Esophagus (tissue), 2 donors: ENCODE measurements around the gene ERVW-1. TPM values are rescaled to one million over a fixed set of nuclear protein-coding genes. Genes with fewer than 3 reads are reported as not detected.
"Not testable (repeated sequence)": the region's sequence is repeated elsewhere in the genome, so short reads cannot be mapped to it uniquely, and the experiment has no call there.

ENCODE experiments used
- H3K27ac ChIP-seq, 2 donors: one replicate each; pipeline ENCODE4 v1.5.1; 2013; ENCODE audit warnings: low read depth in 2 of 2, mild to moderate bottlenecking in 2 of 2, inconsistent platforms in 1 of 2, low read length in 1 of 2, moderate library complexity in 1 of 2
- H3K27me3 ChIP-seq, 2 donors: one replicate each; pipeline ENCODE4 v1.6.1; 2013; ENCODE audit warnings: low read length in 2 of 2, control low read depth in 1 of 2, mild to moderate bottlenecking in 1 of 2; ENCODE audit not compliant: insufficient read depth in 2 of 2, control insufficient read depth in 1 of 2
- H3K36me3 ChIP-seq, 2 donors: one replicate each; pipeline ENCODE4 v1.6.1; 2013; ENCODE audit warnings: low read length in 1 of 2; ENCODE audit not compliant: control insufficient read depth in 2 of 2, insufficient read depth in 2 of 2
- H3K4me1 ChIP-seq, 2 donors: one replicate each; pipeline ENCODE4 v1.6.1; 2013; ENCODE audit warnings: low read length in 1 of 2; ENCODE audit not compliant: control insufficient read depth in 2 of 2, insufficient read depth in 2 of 2
- H3K4me3 ChIP-seq, 2 donors: one replicate each; pipeline ENCODE4 v1.5.1; 2013; ENCODE audit warnings: low read length in 2 of 2, mild to moderate bottlenecking in 2 of 2, low read depth in 1 of 2, moderate library complexity in 1 of 2
- H3K9me3 ChIP-seq, 2 donors: one replicate each; pipeline ENCODE4 v1.6.1; 2013; ENCODE audit warnings: mild to moderate bottlenecking in 2 of 2, low read depth in 1 of 2, low read length in 1 of 2, moderate library complexity in 1 of 2; ENCODE audit not compliant: control insufficient read depth in 2 of 2, insufficient read depth in 1 of 2
- whole genome bisulfite sequencing, 2 donors: extraction: QIAGEN DNeasy Blood & Tissue Kit; methylation state at CpG; one replicate each; pipeline ENCODE4 v1.1.7; 2013; 5-methylcytosine and 5-hydroxymethylcytosine counted together
- polyA plus RNA-seq, 2 donors: library from polyadenylated mRNA; stranded (reverse); fragments of 200-250 nt; gene quantifications; one replicate each; pipeline ENCODE4 v1.2.3, GENCODE V29; 2013
- donor health status: healthy with polysubstance abuse.
- donor health status: Bipolar disorder and iron deficiency.

ERVW-1 gene
- not detected for polyA plus RNA-seq

- not testable (repeated sequence) for H3K9me3 ChIP-seq, H3K4me3 ChIP-seq, H3K27me3 ChIP-seq, H3K4me1 ChIP-seq, H3K36me3 ChIP-seq, H3K27ac ChIP-seq
- WGBS, 2 donors = 93 to 96% methylated on average over 11 of the region's 11 CpGs
These were observed at the start of gene ERVW-1 for GRCh38 chr7:92477681-92478080. ERVW-1 (minus strand) TSS chr7:92477946; CDS start chr7:92470381, 7,565 bp downstream.

- Histone ChIP-seq H3K9me3 (no peaks in the 10 kb centered on the region), H3K4me3 (no peak overlapping the region), H3K27me3 (no peaks in the 10 kb centered on the region), H3K4me1 (no peaks in the 10 kb centered on the region), H3K36me3 (peaks cover 0 to 3% of the 10 kb centered on the region in 2 donors), H3K27ac (no peak overlapping the region)
- WGBS, 2 donors = 83 to 88% methylated on average over 2 of the region's 2 CpGs
These were observed 45.4 kb upstream of the ERVW-1 start for GRCh38 chr7:92523110-92523509.

DNA sequence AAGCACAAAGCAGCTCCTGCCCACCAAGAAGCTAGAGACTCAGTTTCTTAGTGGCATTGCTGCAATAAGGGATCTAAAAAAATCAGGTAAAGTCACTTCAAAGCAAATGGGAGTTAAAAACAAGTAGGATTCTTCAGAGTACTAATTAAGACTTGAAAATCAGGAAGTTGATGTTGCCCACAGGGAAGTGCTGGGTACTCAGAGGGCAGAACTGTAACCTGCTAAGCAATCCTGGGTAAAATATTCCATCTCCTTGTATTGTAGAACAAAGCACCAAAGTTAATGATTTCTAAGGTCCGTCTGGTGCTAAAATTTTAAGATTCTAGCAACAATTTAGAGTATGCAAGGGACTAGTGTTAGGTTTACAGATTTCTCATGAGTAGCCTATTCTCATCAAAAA is 42.3 kb upstream of the ERVW-1 start:
- H3K9me3 ChIP-seq = no peaks in the 10 kb centered on the region
- no peak overlapping the region for H3K27ac ChIP-seq
- no peaks in the 10 kb centered on the region for H3K27me3 ChIP-seq
- H3K4me1 ChIP-seq = no peaks in the 10 kb centered on the region
- peaks cover 0 to 8% of the 10 kb centered on the region in 2 donors for H3K36me3 ChIP-seq
- WGBS, 2 donors = 92 to 93% methylated on average over 1 of the region's 1 CpG
- no peak overlapping the region for H3K4me3 ChIP-seq

DNA sequence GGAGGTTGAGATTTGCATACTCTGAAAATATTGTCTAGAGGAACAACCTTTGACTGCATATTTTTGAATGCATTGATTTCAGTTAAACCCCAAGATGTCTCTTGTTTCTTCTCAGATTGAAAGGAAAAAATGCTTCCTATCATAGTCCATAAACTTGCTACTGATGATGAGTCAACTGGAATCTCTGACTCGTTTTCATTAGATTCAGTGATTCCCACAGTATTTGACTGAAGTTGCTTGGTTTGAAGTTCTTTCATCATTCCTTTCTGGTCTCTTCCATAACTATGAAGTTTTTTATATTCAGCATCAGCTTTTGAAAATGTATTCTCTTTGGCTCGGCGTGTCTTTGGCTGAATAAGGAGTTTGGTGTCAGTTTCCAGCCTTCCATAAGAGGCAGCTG is 39.9 kb upstream of the ERVW-1 start:
- no peak overlapping the region for H3K27ac ChIP-seq
- H3K4me1 ChIP-seq = no peaks in the 10 kb centered on the region
- WGBS, 2 donors = 82 to 89% methylated on average over 3 of the region's 3 CpGs
- H3K27me3 ChIP-seq = no peaks in the 10 kb centered on the region
- H3K9me3 ChIP-seq = no peaks in the 10 kb centered on the region
- peaks cover 0 to 8% of the 10 kb centered on the region in 2 donors for H3K36me3 ChIP-seq
- no peak overlapping the region for H3K4me3 ChIP-seq

DNA sequence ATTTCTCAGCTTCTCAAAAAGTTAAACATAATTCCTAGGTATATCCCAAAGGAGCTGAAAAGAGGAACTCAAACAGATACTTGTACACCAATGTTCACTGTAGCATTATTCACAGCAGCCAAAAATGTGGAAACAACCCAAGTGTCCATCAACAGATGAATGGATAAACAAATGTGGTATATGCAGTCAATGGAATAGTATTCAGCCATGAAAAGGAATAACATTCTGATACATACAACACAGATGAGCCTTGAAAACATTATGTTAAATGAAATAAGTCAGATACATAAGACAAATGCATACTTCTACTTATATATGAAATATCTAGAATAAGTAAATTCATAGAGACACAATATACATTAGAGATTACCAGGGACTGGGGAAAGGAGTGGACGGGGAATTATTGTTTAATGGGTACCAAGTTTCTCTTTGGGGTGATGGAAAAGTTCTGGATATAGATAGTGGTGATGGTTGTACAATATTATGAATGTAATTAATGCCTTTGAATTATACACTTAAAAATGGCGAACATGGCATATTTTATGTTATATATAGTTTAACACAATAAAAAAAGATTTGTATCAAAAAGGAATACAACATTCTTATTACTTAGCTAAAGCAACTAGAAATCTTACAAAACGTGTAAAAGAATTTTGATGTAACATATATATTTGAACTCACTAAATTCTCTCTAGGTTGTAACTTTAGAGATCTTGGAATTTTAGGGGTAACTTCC is 35.6 kb upstream of the ERVW-1 start:
- H3K27me3 ChIP-seq = no peaks in the 10 kb centered on the region
- H3K27ac ChIP-seq = no peak overlapping the region
- H3K36me3 ChIP-seq = peaks cover 0 to 5% of the 10 kb centered on the region in 2 donors
- 60 to 63% methylated on average over 3 of the region's 3 CpGs for WGBS, 2 donors
- no peak overlapping the region for H3K4me3 ChIP-seq
- no peaks in the 10 kb centered on the region for H3K9me3 ChIP-seq
- no peaks in the 10 kb centered on the region for H3K4me1 ChIP-seq

GRCh38 chr7:92508946-92509345 is 31.2 kb upstream of the ERVW-1 start:
- H3K27ac ChIP-seq = no peak overlapping the region
- H3K4me3 ChIP-seq = no peak overlapping the region
- H3K4me1 ChIP-seq = no peaks in the 10 kb centered on the region
- H3K36me3 ChIP-seq = no peaks in the 10 kb centered on the region
- WGBS, 2 donors = 95 to 96% methylated on average over 5 of the region's 5 CpGs
- H3K9me3 ChIP-seq = no peaks in the 10 kb centered on the region
- H3K27me3 ChIP-seq = no peaks in the 10 kb centered on the region

GRCh38 chr7:92506363-92506762 is 28.6 kb upstream of the ERVW-1 start:
- no peaks in the 10 kb centered on the region for H3K27me3 ChIP-seq
- no peaks in the 10 kb centered on the region for H3K4me1 ChIP-seq
- H3K36me3 ChIP-seq = no peaks in the 10 kb centered on the region
- H3K27ac ChIP-seq = no peak overlapping the region
- H3K4me3 ChIP-seq = no peak overlapping the region
- H3K9me3 ChIP-seq = no peaks in the 10 kb centered on the region
- WGBS, 2 donors = 89 to 91% methylated on average over 2 of the region's 2 CpGs

DNA sequence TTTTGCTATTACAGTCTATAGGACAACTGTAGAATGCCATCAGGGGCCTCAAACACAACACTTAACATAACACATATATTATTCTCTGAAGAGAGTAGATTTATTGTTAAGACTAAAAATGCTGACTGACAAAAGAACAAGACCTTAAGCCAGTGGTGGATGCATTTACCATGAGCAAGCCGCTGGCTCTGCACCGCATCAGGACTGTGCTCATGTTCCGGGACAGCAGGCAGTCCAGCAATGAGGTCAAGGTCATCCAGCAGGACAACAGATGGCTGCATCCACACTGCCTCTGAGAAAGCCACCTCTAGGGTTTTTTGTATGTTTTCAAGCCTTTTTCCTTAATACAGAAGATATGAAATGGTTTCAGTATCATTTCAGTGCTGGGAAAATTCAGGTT is 26.8 kb upstream of the ERVW-1 start:
- 88 to 93% methylated on average over 3 of the region's 3 CpGs for WGBS, 2 donors
- Histone ChIP-seq H3K4me1 (no peaks in the 10 kb centered on the region), H3K36me3 (no peaks in the 10 kb centered on the region)

GRCh38 chr7:92503767-92504166 is 26.0 kb upstream of the ERVW-1 start:
- H3K4me3 ChIP-seq = no peak overlapping the region
- H3K4me1 ChIP-seq = no peaks in the 10 kb centered on the region
- H3K27ac ChIP-seq = no peak overlapping the region
- no peaks in the 10 kb centered on the region for H3K36me3 ChIP-seq
- 85 to 93% methylated on average over 2 of the region's 2 CpGs for WGBS, 2 donors
- no peaks in the 10 kb centered on the region for H3K27me3 ChIP-seq
- no peaks in the 10 kb centered on the region for H3K9me3 ChIP-seq

More for the DNA sequence above, 26.8 kb upstream of the ERVW-1 start:
- H3K27ac ChIP-seq = no peak overlapping the region
- no peak overlapping the region for H3K4me3 ChIP-seq
- H3K9me3 ChIP-seq = no peaks in the 10 kb centered on the region
- no peaks in the 10 kb centered on the region for H3K27me3 ChIP-seq

- 88 to 91% methylated on average over 2 of the region's 2 CpGs for WGBS, 2 donors
- H3K27me3 ChIP-seq = no peaks in the 10 kb centered on the region
- H3K4me3 ChIP-seq = no peak overlapping the region
- H3K9me3 ChIP-seq = no peaks in the 10 kb centered on the region
- no peaks in the 10 kb centered on the region for H3K36me3 ChIP-seq
- no peaks in the 10 kb centered on the region for H3K4me1 ChIP-seq
- no peak overlapping the region for H3K27ac ChIP-seq
These were observed 20.8 kb upstream of the ERVW-1 start for GRCh38 chr7:92498557-92498956.
